ENCODE data around the gene PLEKHO2.
A peak's percentile ranks its signal among the peaks of the same experiment; 100 is the strongest.

- TF ChIP-seq CTCF (IDR thresholded peaks at IDR 0.05; ENCODE audit: low read depth, low read length) = peak; percentile 27; the same call in 1 of the 2 replicates
- TF ChIP-seq EZH2phosphoT487 (IDR thresholded peaks at IDR 0.05; ENCODE audit: low read depth) = no peak
Observed at GRCh38 chr15:64841344-64842095, at the start of gene PLEKHO2.
